Stimulated activated naive CD8-positive, alpha-beta T cell treated with anti-CD3 and anti-CD28 coated beads, Interleukin-15, amount 100 ng/mL, for 72 hours (primary cell): ENCODE measurements around the gene BTBD6.

Experiments
- ATAC-seq: fragments of 150-1000 bp; cut with Tn5 transposase; 2 replicates; pipeline ENCODE4 v1.10.0; 2021; ENCODE audit warnings: mild to moderate bottlenecking, moderate library complexity
- DNase-seq, 2 donors: peaks; one replicate each; pipeline ENCODE4 v3.0.0; 2021 to 2022
- H3K27ac Mint-ChIP-seq, 2 donors: one replicate each; pipeline ENCODE4 v1.8.0; 2022; ENCODE audit warnings: mild to moderate bottlenecking in 2 of 2, mixed read lengths in 2 of 2, moderate library complexity in 2 of 2
- H3K27me3 Mint-ChIP-seq: one replicate; pipeline ENCODE4 v1.8.0; 2022; ENCODE audit warnings: mixed read lengths
- H3K4me1 Mint-ChIP-seq: one replicate; pipeline ENCODE4 v1.8.0; 2022; ENCODE audit warnings: mild to moderate bottlenecking, mixed read lengths
- H3K4me3 Mint-ChIP-seq, 2 donors: one replicate each; pipeline ENCODE4 v1.8.0; 2022; ENCODE audit warnings: mild to moderate bottlenecking in 2 of 2, mixed read lengths in 2 of 2, moderate library complexity in 1 of 2
- H3K9me3 Mint-ChIP-seq, 2 donors: one replicate each; pipeline ENCODE4 v1.8.0; 2022; ENCODE audit warnings: mixed read lengths in 2 of 2

The BTBD6 gene

DNA sequence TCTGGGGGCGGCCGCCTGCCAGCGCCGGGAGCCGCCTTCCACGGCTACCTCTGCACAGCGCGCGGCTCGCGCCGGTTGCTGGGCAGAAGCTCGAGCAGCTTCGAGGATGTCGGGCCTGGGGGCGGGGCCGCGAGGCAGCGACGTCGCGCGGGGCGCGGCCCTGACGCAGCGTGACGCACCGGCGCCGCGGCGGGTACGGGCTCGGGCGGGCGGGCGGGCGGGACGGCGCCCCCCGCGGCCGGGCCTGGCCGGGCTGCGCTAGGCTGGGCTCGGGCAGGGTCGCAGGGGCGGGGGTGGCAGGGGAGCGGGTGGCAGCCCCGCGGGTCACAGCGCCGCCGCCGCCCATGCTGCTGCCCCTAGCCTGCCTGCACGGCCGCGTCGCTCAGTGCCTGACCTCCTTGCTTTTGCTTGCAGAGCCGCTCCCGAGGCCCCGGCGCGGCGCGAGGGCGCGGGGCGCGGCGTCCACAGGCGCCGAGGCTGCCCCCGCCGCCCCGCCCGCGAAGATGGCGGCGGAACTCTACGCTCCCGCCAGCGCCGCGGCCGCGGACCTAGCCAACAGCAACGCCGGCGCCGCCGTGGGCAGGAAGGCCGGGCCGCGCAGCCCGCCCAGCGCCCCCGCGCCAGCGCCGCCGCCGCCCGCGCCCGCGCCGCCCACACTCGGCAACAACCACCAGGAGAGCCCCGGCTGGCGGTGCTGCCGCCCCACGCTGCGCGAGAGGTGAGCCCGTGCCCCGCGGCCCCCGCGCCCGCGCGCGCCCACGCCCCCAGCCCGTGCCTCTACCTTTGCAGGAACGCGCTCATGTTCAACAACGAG is at the start of gene BTBD6:
TSS of gene BTBD6 (plus strand) at position 166 of the 814 bp plus-strand sequence. CDS start at position 345, 179 bp downstream.
- H3K27me3 Mint-ChIP-seq, result no peaks in the 10 kb centered on the region
- ATAC-seq, result peak; percentile 97
- peaks cover 51% of the 10 kb centered on the region for H3K4me1 Mint-ChIP-seq
- DNase-seq, result peak; percentile 86 to 89
- peak within 1 kb of the TSS; percentile 77 to 81 for H3K4me3 Mint-ChIP-seq
- H3K9me3 Mint-ChIP-seq, result no peaks in the 10 kb centered on the region
- peak within 1 kb of the TSS in 1 of 2 donors; percentile 83 for H3K27ac Mint-ChIP-seq

DNA sequence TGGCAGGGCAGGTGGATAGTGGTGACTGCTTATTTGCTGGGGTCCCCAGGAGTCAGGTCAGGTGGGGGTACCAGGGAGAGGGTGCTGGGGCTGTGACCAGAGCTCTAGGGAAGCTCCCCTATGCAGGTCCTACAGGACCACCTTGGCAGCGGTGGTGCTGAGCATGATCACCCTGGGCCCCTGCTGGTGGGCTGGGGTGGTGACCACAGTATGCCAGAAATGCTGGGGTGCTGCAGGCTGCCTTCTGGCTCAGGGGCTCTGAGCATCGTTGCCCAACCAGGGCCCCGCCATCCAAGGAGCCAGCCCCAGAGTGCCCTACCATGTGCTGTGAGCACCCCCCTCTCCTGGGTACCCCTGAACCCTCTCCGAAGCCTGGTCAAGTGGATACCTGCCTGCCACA is 49.7 kb upstream of the BTBD6 start:
- Mint-ChIP-seq H3K4me3 (no peak overlapping the region), H3K4me1 (peaks cover 72% of the 10 kb centered on the region), H3K27ac (peak overlapping the region in 1 of 2 donors; percentile 88), H3K9me3 (no peaks in the 10 kb centered on the region), H3K27me3 (peaks cover 80% of the 10 kb centered on the region)
- no peak for ATAC-seq
- no peak for DNase-seq

DNA sequence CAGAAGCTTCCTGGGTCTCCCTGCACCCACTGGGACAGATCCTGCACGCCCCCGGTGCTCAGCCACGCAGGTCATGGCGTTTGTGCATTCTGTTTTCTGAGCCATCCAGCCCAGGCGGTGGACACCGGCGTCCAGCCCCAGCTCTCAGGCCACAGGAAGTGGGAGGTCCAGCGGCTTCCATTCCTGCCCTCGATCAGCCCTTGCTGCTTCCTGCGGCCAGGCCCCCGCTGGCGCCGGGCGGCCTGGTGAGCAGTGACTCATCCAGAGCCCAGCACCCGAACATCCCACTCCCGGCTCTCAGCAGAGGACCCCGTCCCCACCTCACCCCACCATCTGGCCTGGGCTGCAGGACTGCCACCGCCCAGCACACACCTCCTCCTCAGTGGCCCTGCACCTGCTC is 49.2 kb upstream of the BTBD6 start:
- no peak for ATAC-seq
- DNase-seq, result no peak
- Mint-ChIP-seq H3K9me3 (no peaks in the 10 kb centered on the region), H3K4me1 (peaks cover 71% of the 10 kb centered on the region), H3K4me3 (no peak overlapping the region), H3K27me3 (peaks cover 81% of the 10 kb centered on the region), H3K27ac (peak overlapping the region in 1 of 2 donors; percentile 36)

DNA sequence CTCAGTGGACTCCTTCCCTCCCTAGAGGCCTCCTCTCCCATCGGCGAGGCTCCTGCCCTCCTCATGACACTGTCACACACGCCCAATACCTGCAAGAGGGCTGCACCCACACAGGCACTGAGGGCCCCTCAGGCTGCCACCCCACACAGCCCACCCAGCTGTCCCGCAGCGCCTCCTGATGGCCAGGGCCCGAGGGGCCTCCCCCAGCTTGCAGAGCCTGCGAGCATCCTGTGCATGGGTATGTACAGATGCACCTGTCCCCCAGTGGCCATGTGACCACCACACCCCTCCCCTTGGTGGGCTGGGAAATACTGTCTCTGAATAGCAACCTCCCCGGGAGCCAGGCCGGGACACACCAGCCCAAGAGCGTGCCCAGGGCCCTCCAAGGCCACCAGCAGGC is 48.3 kb upstream of the BTBD6 start:
- peaks cover 71% of the 10 kb centered on the region for H3K4me1 Mint-ChIP-seq
- H3K4me3 Mint-ChIP-seq, result no peak overlapping the region
- no peak for DNase-seq
- H3K9me3 Mint-ChIP-seq, result no peaks in the 10 kb centered on the region
- H3K27me3 Mint-ChIP-seq, result peaks cover 75% of the 10 kb centered on the region
- ATAC-seq, result no peak
- H3K27ac Mint-ChIP-seq, result no peak overlapping the region

DNA sequence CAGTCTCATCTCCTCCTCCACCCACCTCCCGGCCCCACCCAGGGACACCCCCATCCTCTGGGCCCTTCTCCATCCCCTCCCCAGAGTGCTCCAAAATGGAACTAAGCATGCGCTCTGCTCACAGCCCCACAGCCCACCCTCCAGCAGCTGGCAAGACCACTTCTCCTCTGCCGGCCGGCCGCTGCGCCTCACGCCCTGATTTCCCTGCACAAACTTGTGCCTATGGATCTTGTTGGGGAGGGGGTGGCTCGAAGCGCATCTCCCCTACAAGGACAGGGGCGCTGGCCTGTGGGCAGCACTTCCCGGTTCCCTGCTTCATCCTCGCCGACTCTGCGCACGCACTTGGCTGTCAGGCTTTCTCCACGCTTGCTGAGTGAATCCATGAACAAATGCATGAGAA is 47.7 kb upstream of the BTBD6 start:
- ATAC-seq, result no peak
- Mint-ChIP-seq H3K27ac (no peak overlapping the region), H3K4me1 (peaks cover 68% of the 10 kb centered on the region), H3K27me3 (peaks cover 69% of the 10 kb centered on the region), H3K4me3 (no peak overlapping the region), H3K9me3 (no peaks in the 10 kb centered on the region)
- DNase-seq, result no peak

DNA sequence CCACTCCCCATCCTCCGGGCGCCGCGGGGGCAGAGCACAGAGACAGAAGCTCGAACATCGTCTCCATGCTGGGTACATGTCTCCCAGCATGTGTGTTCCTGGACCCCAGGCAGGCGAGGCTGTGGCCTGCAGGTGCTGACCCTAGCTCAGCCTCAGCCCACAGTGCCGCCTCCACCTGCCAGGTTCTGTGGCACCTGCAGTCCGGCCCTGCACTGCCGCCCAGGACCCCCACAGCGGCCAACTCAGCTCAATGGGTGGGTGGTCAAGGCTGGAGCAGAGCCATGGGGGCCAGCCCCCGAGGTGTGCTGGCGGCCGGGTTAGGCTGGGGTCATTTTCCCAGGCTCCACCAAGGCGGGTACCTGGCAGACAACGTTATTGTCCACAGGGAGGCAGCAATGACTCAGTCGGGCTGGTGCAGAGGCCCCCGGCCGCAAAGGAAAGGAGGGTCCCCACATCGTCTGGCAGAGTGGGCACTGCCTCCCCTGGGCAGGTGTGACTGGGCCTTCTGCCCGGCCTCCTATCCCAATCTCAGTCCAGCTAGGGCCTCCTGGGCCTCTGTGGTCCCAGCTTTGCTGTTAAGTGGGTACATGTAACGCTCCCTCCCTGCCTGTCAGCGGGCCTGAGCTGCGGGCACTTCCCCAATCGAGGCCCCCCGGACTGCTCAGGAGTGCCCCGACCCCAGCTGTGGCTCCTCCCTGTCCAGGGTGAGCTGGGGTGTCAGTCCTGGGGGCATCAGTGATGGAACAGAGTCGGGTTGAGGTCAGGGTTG is 47.0 kb upstream of the BTBD6 start:
- Mint-ChIP-seq H3K4me1 (peaks cover 61% of the 10 kb centered on the region), H3K27me3 (peaks cover 62% of the 10 kb centered on the region), H3K27ac (peak overlapping the region; percentile 65 to 67), H3K4me3 (peak overlapping the region in 1 of 2 donors; percentile 57), H3K9me3 (no peaks in the 10 kb centered on the region)
- peak; percentile 34 for ATAC-seq
- DNase-seq, result peak in 1 of 2 donors; percentile 31

DNA sequence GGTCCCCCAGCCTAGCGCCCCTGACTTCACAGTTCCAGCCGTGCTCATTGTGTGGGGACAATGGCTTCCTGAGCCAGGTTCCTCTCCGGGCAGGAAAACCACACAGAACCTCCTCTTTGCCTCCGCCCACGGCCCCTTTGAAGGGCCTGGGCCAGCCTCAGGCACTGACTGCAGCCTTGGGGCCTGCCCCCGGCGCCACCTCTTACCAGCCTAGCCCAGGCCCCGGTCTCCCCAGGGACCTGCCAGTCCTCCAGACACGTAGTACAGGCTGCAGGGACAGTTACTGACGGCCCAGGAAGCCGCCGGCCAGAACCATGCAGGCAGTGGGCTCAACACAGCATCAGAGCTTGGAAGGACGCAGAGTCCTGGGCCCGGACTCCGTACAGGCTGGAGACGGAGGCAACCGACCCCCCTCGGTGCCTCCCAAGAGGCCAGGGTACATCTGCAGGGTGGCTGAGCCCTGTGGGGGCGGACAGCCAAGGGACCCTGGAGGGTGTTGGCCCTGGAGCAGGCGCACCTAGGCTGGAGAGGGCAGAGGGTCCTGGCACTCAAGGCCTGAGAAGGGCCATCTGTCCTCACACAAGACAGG is 46.3 kb upstream of the BTBD6 start:
- Mint-ChIP-seq H3K9me3 (no peaks in the 10 kb centered on the region), H3K4me1 (peaks cover 58% of the 10 kb centered on the region), H3K4me3 (peak overlapping the region in 1 of 2 donors; percentile 57), H3K27ac (peak overlapping the region; percentile 65 to 67), H3K27me3 (peaks cover 56% of the 10 kb centered on the region)
- DNase-seq, result peak in 1 of 2 donors; percentile 60
- peak; percentile 66 for ATAC-seq

DNA sequence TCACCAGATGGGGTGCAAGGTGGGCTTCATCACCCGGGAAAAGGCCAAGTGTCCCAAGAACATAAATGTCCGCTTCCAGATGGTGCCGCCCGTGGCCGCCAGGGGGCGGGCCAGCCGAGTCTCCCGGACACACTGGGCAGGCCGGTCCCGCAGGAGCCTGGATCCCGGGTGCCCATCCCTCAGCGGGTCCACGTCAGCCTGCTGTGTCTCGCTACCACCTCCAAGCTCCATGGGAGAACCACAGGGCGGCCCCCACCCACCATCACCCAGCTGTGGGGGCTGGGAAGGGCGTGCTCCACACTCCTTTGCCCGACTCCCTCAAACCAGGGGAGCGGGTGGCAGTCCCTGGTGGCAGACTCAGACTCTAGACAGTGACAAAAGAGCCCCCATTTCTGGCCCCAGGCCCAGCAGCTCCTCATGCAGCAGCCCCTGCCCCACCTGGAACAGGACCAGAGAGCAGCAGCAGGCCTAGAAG is 45.2 kb upstream of the BTBD6 start:
- Mint-ChIP-seq H3K4me3 (no peak overlapping the region), H3K27me3 (peaks cover 45% of the 10 kb centered on the region), H3K4me1 (peaks cover 52% of the 10 kb centered on the region), H3K9me3 (no peaks in the 10 kb centered on the region), H3K27ac (no peak overlapping the region)
- ATAC-seq, result peak; percentile 37
- DNase-seq, result peak in 1 of 2 donors; percentile 61

DNA sequence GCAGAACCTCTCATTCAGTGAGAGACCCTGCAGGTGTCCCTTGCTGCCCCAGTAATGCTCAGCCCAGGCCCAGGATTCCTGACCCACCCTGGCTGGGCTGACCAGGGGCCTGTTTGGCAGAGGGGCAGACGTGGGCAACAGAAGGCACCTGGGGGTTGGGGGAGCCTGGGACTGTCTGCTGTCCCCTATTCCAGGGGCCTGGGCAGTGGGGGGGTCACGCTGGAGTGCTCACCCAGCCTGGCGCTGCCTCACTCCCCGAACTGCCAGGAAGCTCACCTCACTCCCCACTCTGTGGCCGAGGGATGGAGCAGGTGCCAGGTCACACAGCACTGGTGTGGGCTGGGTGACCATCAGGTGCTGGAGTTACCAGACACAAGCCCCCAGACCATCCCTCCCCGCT is 44.6 kb upstream of the BTBD6 start:
- no peak for ATAC-seq
- Mint-ChIP-seq H3K9me3 (no peaks in the 10 kb centered on the region), H3K27me3 (peaks cover 39% of the 10 kb centered on the region), H3K4me3 (no peak overlapping the region), H3K4me1 (peaks cover 51% of the 10 kb centered on the region), H3K27ac (no peak overlapping the region)
- DNase-seq, result no peak

DNA sequence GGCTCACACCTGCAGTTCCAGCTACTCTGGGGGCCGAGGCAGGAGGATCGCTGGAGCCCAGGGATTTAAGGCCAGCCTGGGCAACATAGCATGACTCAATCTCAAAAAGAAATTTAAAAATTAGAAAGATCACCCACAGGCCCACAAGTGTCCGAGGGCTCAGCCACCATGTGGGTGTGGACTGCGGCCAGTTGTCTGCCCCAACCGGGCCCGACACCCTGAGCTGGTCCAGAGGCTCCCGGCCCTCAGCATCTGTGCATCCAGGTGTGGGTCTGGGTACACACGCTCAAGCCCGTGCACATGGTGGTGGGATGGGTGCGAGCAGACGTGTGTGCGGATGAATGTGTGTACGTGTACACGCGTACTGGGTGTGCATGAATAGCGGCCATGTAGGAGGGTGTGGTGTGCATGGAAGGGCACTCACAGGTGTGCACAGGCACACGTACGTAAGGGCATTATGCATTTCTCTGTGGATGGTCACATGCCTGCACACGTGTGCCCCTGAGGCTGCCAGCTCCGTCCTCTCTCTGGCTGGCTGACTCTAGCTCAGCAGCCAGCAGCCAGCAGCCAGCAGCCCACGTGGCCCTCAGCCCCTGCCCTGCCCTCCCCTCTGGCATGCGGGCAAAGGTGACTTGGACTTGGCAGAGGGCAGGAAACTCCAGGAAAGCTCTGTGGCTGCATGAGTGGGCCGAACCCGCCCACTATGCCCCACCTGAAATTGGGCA is 44.0 kb upstream of the BTBD6 start:
- no peak overlapping the region for H3K27ac Mint-ChIP-seq
- DNase-seq (no peak), ATAC-seq (no peak)
- no peak overlapping the region for H3K4me3 Mint-ChIP-seq
- H3K27me3 Mint-ChIP-seq, result peaks cover 33% of the 10 kb centered on the region
- H3K4me1 Mint-ChIP-seq, result peaks cover 44% of the 10 kb centered on the region
- H3K9me3 Mint-ChIP-seq, result no peaks in the 10 kb centered on the region

DNA sequence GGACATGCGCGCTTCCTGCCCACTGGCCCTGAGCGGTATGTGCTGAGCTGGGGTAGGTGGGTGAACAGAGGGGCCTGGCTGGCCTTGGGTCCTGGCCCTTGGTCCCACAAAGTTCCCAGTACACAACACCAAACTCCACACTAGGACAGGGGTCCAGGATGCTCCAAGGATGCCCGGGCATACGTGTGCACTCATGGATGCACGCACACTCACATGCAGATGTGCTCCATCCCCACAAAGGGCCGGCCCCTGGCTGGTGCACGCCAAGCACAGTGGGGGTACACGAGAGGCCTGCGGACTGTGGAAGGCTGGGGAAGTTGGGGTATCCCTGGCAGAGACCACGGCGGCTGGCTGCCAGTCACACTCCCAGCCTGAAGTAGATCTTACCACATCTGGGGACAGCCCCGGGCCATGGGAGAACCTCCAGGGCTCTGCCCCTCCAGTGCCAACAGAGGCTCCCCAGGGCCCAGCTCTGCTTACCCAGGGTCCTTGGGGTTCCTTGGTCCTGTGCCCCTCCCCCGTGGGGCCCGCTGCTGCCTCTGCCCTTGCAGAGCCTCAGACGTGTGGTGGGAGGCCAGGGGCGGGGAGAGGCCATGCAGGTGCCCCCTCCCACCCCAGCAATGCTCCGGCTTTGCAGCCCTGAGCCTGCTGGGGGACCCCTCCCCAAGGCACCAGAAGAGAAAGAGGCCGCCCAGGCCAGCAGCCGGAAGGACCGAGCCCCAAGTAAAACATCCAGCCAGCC is 43.2 kb upstream of the BTBD6 start:
- Mint-ChIP-seq H3K27ac (no peak overlapping the region), H3K4me3 (no peak overlapping the region), H3K27me3 (peaks cover 25% of the 10 kb centered on the region), H3K9me3 (no peaks in the 10 kb centered on the region), H3K4me1 (peaks cover 40% of the 10 kb centered on the region)
- DNase-seq, result no peak
- no peak for ATAC-seq

DNA sequence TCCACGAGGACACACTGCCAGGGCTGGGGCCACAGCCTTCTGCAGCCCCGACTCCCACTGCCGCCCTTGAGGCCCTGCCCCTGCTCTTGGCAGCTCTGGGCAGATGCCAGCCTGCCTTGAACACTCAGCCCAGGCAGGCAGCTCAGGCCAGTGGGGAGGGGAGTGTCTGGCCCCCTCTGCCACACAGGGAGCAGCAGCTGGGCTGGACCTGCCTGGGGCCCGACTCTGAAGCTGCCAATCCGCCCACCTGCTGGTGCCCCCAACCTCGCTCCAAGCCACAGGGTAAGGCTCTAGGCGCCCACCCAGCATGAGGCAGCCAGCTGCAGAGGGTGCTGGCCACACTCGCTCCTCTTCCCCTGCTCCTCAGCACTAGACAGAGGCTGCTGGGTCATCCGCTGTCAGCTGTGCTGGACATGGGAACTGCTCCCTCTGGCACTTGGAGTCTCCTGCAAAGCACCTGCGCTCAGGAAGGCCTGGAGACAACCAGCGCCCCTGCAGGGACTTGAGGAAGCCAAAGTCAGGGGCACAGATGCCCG is 42.6 kb upstream of the BTBD6 start:
- ATAC-seq (no peak), DNase-seq (no peak)
- H3K9me3 Mint-ChIP-seq, result no peaks in the 10 kb centered on the region
- H3K27me3 Mint-ChIP-seq, result peaks cover 19% of the 10 kb centered on the region
- no peak overlapping the region for H3K4me3 Mint-ChIP-seq
- peaks cover 40% of the 10 kb centered on the region for H3K4me1 Mint-ChIP-seq
- H3K27ac Mint-ChIP-seq, result peak overlapping the region in 1 of 2 donors; percentile 34

DNA sequence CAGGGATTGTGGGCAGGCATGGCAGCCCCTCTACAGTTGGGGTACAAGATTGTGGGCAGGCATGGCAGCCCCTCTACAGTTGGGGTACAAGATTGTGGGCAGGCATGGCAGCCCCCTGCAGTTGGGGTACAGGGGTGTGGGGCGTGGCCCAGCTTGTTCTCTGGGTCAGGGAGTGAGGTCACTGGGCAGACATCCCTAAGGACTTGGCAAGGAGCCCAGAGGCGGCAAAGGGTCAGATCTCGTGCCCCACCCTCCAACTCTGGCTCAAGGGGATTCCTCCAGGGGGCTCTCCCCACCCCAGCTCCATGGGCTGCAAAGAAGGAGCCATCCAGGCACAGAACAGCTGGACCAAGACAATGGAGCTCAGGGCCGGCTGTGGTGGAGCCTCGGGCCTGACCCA is 41.5 kb upstream of the BTBD6 start:
- DNase-seq (no peak), ATAC-seq (no peak)
- H3K4me3 Mint-ChIP-seq, result no peak overlapping the region
- no peaks in the 10 kb centered on the region for H3K9me3 Mint-ChIP-seq
- peaks cover 31% of the 10 kb centered on the region for H3K4me1 Mint-ChIP-seq
- no peak overlapping the region for H3K27ac Mint-ChIP-seq
- H3K27me3 Mint-ChIP-seq, result peaks cover 13% of the 10 kb centered on the region

DNA sequence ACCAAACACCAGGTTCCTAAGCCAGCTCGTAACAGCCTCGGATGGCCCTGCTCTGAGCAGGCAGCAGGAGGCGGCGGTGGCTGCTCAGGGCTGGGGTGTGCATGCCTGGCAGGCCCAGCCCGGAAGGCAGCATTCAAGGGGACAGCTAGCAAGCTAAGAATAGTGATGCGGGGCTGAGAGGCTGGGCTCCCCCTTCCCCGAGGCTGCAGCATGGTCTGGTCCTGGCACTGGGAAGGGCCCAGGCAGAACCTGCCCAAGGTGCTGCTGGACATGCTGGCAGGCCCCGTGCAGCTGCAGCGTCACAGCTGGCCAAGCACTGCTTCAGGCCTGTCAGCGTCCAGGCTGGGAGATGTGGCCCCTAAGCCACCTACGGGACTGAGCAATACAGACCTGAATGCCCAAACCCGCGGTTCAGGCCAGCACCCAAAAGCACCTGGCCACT is 40.9 kb upstream of the BTBD6 start:
- H3K4me3 Mint-ChIP-seq, result no peak overlapping the region
- no peak for DNase-seq
- H3K27ac Mint-ChIP-seq, result no peak overlapping the region
- peaks cover 7% of the 10 kb centered on the region for H3K27me3 Mint-ChIP-seq
- no peaks in the 10 kb centered on the region for H3K9me3 Mint-ChIP-seq
- no peak for ATAC-seq
- H3K4me1 Mint-ChIP-seq, result peaks cover 25% of the 10 kb centered on the region
